Left cardiac atrium (tissue), 4 donors: ENCODE data around the gene LRRC59. TPM values are rescaled to one million over a fixed set of nuclear protein-coding genes. Genes with fewer than 3 reads are reported as not detected.
A peak's percentile ranks its signal among the peaks of the same experiment; 100 is the strongest.
"Not testable (repeated sequence)": the region's sequence is repeated elsewhere in the genome, so short reads cannot be mapped to it uniquely, and the experiment has no call there.

Source experiments
- ATAC-seq, 2 donors: fragments of 200-7000 bp; cut with Tn5 transposase; one replicate each; pipeline ENCODE4 v1.9.1; 2020; ENCODE audit warnings: mild to moderate bottlenecking in 2 of 2, moderate library complexity in 2 of 2
- DNase-seq: peaks from one replicate; pipeline ENCODE4 v3.0.0-alpha.2; 2020
- intact Hi-C, 2 donors: fragments of 100-400 bp; cut with DNase I; formaldehyde crosslinking; loops; one replicate each; pipeline versions ENCODE4 v1.14.1 to v1.15.1; 2022 to 2023
- total RNA-seq, 2 donors: library from RNA; stranded (reverse); fragmentation: NEBNext Ultra II Directional; extraction: Animal tissue kit (Norgen Biotek cat#: 25700); gene quantifications; one replicate each; pipeline ENCODE4 v1.2.1, GENCODE V29; 2021
- donor health status: DM: no; HTN: yes; CAD: no.
- donor health status: DM: no; HTN: yes; CAD: no; lungs with severe emphysema.
- donor health status: DM: yes; HTN: yes; CAD: no.
- donor health status: Dilated cardiomyopathy.

LRRC59 gene
- total RNA-seq, 2 donors from 2014 or later = 35.3 to 70.5 TPM

GRCh38 chr17:50425682-50426471, 28.6 kb upstream of the LRRC59 start, which contains the start of gene ACSF2:
Gene ACSF2, plus strand, starts transcription at chr17:50426218. Its CDS starts 44 bp downstream, at chr17:50426262.
- peak; percentile 81 for DNase-seq
- intact Hi-C loops = loop anchor here in 1 of 2 donors (5.0 kb wide), 1 partner anchor 51 kb away; the partner anchor contains the start of gene RSAD1
- ATAC-seq = peak; percentile 87 to 92

- DNase-seq = no peak
- intact Hi-C loops = loop anchor here in 1 of 2 donors (5.0 kb wide), 1 partner anchor 52 kb away; the partner anchor contains the start of gene RSAD1
- ATAC-seq = peak in 1 of 2 donors; percentile 2
Measured at GRCh38 chr17:50424996-50425681, 27.8 kb upstream of the LRRC59 start.

- intact Hi-C loops = no loop called here
- no peak for ATAC-seq
- DNase-seq = no peak
Measured at GRCh38 chr17:50424246-50424995, 27.1 kb upstream of the LRRC59 start.

DNA sequence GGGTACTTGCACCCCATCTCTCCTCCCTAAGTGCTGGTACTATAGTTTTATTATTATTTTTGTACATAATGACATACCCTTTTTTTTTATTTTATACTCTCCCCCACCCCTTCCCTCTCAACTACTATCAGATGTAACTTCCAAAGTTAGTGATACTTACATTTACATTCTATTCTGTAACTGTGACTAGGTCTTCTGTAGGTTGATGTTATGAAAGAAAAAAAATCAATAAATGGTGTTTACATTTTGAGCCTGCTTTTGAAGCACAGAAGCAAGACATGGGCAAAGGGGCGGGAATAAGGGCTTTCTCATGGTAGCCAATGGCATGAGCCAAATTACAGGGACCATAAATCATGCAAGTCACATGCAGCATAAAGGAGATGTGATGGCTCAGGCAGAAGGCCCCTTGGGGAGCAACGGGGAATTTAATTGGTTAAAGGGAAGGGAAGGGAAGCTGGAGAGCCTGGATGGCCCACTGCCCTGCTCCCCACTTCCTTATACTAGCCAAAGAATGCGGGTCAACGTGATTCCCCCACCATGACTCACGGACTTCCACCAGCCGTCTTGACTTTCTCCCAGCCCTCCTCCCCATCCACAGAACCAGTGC, 26.3 kb upstream of the LRRC59 start:
- DNase-seq (peak; percentile 45), ATAC-seq (peak in 1 of 2 donors; percentile 8)
- intact Hi-C loops = no loop called here

DNA sequence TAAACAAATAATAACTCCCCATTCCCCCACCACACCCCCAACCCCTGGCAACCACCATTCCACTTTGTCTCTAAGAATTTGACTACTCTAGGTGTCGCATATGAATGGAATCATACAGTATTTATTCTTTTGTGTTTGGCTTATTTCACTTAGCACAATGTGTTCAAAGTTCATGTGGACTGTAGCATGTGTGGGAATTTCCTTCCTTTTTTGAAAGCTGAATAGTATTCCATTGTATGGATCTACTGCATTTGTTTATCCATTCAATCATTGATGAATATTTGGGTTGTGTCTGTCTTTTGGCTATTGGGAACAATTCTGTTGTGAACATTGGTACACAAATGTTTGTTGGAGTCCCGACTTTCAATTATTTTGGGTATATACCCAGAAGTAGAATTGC, 25.4 kb upstream of the LRRC59 start:
- DNase-seq (no peak), ATAC-seq (no peak)
- intact Hi-C loops = no loop called here

GRCh38 chr17:50421308-50422051, 24.2 kb upstream of the LRRC59 start:
- no peak for DNase-seq
- intact Hi-C loops = no loop called here
- peak in 1 of 2 donors; percentile 5 for ATAC-seq

DNA sequence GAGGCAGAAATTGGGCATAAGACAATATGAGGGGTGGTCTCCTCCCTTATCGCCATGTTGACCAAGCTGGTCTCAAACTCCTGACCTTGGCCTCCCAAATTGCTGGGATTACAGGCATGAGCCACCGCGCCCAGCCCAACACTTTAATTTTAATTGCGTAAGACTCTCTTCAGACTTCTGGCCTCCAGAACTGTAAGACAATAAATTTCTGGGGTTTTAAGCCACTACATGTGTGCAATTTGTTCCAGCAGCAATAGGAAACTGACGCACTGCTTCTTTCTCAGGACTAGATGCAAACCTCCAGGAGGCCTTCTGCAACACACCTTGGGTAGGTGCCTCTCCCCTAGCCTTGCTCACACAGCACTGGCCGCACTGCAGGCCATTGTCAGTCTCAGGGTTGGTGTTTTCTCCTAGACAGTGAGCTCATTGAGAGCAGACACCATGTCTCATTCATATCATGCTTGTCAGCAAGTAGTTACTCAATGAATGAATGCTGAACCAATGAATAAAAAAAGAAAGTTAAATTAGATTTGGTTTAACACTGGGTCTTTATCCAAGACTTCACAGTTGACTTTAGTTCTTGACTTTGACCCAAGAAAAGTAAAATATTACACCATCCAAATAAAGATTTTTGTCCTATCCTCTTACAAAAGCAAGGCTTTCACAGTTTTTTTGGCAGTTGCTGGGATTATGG, 23.2 kb upstream of the LRRC59 start:
- DNase-seq = no peak
- peak; percentile 25 to 88 for ATAC-seq
- intact Hi-C loops = no loop called here

- ATAC-seq, intact Hi-C loops, DNase-seq: not testable (repeated sequence)
Measured at GRCh38 chr17:50419577-50419976, 22.3 kb upstream of the LRRC59 start.

DNA sequence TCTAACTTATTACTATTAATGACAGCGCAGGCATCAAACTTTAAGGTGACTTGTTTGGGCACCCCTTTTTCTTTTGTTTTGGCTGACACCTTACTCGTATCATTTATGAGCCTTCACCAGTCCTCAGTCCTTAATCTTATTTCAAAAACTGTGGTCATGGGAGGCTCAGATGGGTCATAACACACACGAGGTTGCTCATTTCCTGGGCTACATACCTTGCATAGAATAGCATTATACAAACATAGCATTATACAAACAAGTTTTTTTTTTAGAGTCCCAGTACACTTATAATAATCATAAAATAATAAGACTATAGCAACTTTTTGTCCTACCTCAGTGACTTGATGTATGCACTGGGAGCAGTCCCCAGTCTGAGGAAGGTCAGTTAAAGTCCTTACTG, 17.5 kb upstream of the LRRC59 start:
- no peak for ATAC-seq
- intact Hi-C loops = no loop called here
- no peak for DNase-seq

GRCh38 chr17:50412188-50412732, 14.9 kb upstream of the LRRC59 start:
- intact Hi-C loops = no loop called here
- no peak for ATAC-seq

GRCh38 chr17:50407921-50408320, 10.6 kb upstream of the LRRC59 start:
- no peak for DNase-seq
- intact Hi-C loops = no loop called here
- no peak for ATAC-seq

More at GRCh38 chr17:50412188-50412732, 14.9 kb upstream of the LRRC59 start:
- no peak for DNase-seq

DNA sequence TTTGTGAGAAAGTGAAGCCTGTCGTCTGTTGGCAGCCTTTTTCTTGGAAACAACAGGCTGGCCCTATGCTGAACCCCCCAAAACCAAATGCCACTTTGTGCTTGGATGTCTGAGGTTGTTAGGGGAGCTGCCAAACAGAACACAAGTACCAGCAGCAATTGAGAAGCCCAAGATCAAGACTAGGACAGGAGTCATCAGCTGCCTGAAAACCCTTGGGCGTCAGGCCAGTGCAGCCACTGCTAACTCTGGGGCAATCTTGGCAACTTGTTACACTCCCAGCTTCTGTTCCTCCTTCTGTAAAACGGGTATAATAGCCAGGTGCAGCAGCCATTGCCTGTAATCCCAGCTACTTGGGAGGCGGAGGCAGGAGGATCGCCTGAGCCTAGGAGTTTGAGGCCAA, 9.3 kb upstream of the LRRC59 start:
- DNase-seq (no peak), ATAC-seq (peak in 1 of 2 donors; percentile 70)
- intact Hi-C loops = no loop called here

DNA sequence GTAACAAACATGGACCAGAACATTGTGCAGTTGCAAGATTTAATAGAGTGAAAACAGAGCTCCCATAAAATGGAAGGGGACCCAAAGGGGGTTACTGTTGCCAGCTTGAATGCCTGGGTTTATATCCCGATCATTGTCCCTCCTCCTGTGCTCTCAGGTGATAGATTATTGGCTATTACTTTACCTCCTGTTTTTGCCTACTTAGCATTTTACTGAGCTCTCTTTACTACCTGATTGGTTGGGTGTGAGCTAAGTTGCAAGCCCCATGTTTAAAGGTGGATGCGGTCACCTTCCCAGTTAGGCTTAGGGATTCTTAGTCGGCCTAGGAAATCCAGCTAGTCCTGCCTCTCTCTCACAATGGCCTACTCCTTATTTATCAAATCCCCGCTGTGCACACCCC, 8.0 kb upstream of the LRRC59 start:
- intact Hi-C loops, ATAC-seq, DNase-seq: not testable (repeated sequence)

DNA sequence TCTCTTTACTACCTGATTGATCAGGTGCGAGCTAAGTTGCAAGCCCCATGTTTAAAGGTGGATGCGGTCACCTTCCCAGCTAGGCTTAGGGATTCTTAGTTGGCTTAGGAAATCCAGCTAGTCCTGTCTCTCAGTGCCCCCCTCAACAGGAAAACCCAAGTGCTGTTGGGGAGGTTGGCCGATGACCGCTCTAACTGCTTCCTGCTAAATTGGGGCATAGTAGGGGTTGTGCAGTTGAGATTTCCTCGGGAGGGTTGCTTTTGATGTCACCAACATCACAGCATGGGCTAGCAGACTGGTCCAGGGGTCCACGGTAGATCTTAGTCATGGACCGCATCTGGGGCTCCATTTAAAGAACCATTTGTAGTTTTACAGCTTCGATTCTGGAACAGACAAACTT, 2.3 kb upstream of the LRRC59 start:
- intact Hi-C loops, ATAC-seq, DNase-seq: not testable (repeated sequence)

GRCh38 chr17:50398672-50399071, 1.3 kb upstream of the LRRC59 start:
- ATAC-seq, DNase-seq, intact Hi-C loops: not testable (repeated sequence)

- intact Hi-C loops = no loop called here
- DNase-seq = no peak
- no peak for ATAC-seq
Measured at GRCh38 chr17:50397919-50398285, 579 bp upstream of the LRRC59 start.

GRCh38 chr17:50396261-50397110, 837 bp downstream of the LRRC59 start:
- DNase-seq = peak; percentile 72
- ATAC-seq = peak; percentile 53 to 76
- intact Hi-C loops = no loop called here
